NT2/D1 (cell line): ENCODE data around the gene SFN.
"Not testable (repeated sequence)": the region's sequence is repeated elsewhere in the genome, so short reads cannot be mapped to it uniquely, and the experiment has no call there.

Experiments used
- DNase-seq: peaks from one replicate; pipeline ENCODE4 v3.0.0-alpha.2; 2011; ENCODE audit warnings: low read depth, low spot score
- H3K27me3 ChIP-seq: 2 replicates; pipeline ENCODE4 v1.6.0; 2011; ENCODE audit warnings: mild to moderate bottlenecking; ENCODE audit not compliant: insufficient read length, insufficient read depth
- H3K36me3 ChIP-seq: 2 replicates; pipeline ENCODE4 v1.6.1; 2011; ENCODE audit warnings: mild to moderate bottlenecking, low read length, mixed read lengths; ENCODE audit not compliant: insufficient read depth, insufficient read length
- H3K4me1 ChIP-seq: 2 replicates; pipeline ENCODE4 v1.5.1; 2011; ENCODE audit not compliant: insufficient read depth, insufficient read length
- H3K4me3 ChIP-seq: 2 replicates; pipeline ENCODE4 v1.5.1; 2011; ENCODE audit warnings: low read depth; ENCODE audit not compliant: insufficient read length
- H3K9ac ChIP-seq: 2 replicates; pipeline ENCODE4 v1.6.0; 2011; ENCODE audit warnings: low read depth; ENCODE audit not compliant: insufficient read length
- H3K9me3 ChIP-seq: 2 replicates; pipeline ENCODE4 v1.5.1; 2011; ENCODE audit warnings: mild to moderate bottlenecking, low read length; ENCODE audit not compliant: insufficient read depth
- SUZ12 ChIP-seq: IDR thresholded peaks from 2 replicates; pipeline ENCODE4 v1.6.1; 2011; ENCODE audit not compliant: insufficient read length, insufficient read depth; ENCODE audit errors: extremely low read depth
- YY1 ChIP-seq: IDR thresholded peaks from 2 replicates; pipeline ENCODE4 v1.6.1; 2011; ENCODE audit not compliant: insufficient read length, insufficient read depth
- ZNF274 ChIP-seq: IDR thresholded peaks from 2 replicates; pipeline ENCODE4 v1.6.1; 2011; ENCODE audit warnings: mild to moderate bottlenecking, low read depth, low read length

The SFN gene

DNA sequence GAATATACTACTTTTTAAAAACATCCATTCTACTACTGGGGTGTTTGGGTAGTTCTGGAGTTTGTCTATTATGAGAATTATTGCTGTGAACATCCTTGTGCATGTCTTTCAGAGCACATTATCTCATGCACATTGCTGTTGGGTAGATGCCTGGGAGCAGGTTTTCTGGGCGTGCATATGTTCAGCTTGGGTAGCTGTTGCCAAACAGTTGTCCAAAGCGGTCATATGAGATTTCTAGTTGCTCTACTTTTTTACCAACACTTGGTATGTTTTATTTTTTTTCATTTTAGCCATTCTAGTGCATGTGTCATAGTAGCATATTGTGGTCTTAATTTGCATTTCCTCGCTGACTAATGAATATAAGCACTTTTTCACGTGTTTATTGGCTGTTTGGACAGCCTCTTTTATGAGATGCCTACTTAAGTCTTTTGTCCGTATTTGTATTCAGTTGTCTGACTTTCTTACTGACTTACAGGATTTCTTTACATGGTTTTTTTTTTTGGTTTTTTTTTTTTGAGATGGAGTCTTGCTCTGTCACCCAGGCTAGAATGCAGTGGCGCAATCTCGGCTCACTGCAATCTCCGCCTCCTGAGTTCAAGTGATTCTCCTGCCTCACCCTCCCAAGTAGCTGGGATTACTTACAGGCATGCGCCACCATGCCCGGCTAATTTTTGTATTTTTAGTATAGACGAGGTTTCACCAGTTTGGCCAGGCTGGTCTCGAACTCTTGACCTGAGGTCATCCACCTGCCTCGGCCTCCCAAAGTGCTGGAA, 18.3 kb upstream of the SFN start:
- peaks cover 72% of the 10 kb centered on the region for H3K36me3 ChIP-seq
- no peaks in the 10 kb centered on the region for H3K4me1 ChIP-seq
- no peak overlapping the region for H3K9ac ChIP-seq
- DNase-seq: no peak
- no peaks in the 10 kb centered on the region for H3K27me3 ChIP-seq
- TF ChIP-seq YY1 (no peak), ZNF274 (no peak), SUZ12 (no peak)
- H3K9me3 ChIP-seq: no peaks in the 10 kb centered on the region
- no peak overlapping the region for H3K4me3 ChIP-seq

GRCh38 chr1:26847826-26848225, 15.1 kb upstream of the SFN start:
- H3K4me3 ChIP-seq, H3K27me3 ChIP-seq, DNase-seq, H3K9ac ChIP-seq, H3K9me3 ChIP-seq, H3K4me1 ChIP-seq: not testable (repeated sequence)
- peaks cover 76% of the 10 kb centered on the region for H3K36me3 ChIP-seq

DNA sequence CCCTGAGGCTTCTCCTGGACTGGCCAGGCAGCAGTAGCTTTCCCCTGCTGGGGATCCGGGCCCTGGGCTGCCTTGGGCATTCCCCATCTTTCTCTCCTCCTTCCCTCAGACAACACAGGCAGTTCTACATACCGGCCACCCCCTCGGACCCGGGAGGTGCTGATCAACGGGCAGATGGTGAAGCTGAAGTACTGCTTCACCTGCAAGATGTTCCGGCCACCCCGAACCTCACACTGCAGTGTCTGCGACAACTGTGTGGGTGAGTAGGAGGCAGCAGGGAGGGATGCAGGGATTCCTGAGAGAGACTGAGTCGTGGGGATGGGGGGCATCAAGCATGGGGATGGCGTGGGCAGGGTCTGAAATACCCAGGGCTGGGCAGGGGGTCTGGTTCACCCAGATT, 14.4 kb upstream of the SFN start:
- no peaks in the 10 kb centered on the region for H3K9me3 ChIP-seq
- peaks cover 77% of the 10 kb centered on the region for H3K36me3 ChIP-seq
- no peak overlapping the region for H3K9ac ChIP-seq
- TF ChIP-seq SUZ12 (no peak), ZNF274 (no peak), YY1 (no peak)
- H3K27me3 ChIP-seq: no peaks in the 10 kb centered on the region
- no peak overlapping the region for H3K4me3 ChIP-seq
- peaks cover 3% of the 10 kb centered on the region for H3K4me1 ChIP-seq
- no peak for DNase-seq

DNA sequence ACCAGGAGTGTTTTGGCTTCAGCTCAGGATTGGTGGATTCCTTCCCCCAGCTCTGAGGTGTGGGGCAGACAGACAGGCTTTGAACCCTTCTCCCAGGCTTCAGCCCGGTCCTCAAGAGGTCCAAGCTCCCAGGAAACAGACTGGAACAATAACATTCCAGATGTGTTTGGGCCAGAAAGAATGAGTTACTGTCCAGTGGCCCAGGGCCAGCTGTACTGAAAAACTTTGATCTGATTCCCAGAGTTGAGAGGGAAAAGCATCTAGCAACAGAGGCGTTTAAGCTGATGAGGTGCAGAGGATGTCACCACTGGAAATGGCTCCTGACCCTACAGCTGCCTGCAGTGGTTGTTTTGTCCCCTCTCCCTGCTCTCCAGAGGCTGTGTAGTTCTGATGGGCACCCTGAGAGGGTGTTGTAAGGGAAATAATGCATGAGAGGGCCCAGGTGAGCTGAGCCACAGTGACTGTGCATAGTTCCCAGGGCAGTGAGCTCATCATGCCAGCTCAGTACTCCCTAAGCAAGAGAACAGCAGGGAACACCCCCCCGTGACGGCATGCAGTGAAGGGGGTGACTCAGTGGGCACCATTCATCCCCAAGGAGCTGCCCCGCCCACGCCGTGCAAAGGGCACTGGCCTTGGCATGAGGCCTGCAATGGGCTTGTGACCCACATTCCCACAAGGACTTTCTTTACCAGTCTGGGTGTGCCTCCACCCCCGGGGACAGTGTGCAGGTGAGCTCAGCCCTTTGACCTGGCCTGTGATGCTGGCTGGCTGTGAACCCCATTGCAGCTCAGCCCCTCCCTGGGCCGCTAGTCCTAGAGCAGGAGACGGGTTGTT, 13.8 kb upstream of the SFN start:
- Histone ChIP-seq H3K4me3 (no peak overlapping the region), H3K9ac (no peak overlapping the region), H3K36me3 (peaks cover 80% of the 10 kb centered on the region), H3K9me3 (no peaks in the 10 kb centered on the region), H3K27me3 (no peaks in the 10 kb centered on the region), H3K4me1 (peaks cover 3% of the 10 kb centered on the region)
- TF ChIP-seq SUZ12 (no peak), ZNF274 (no peak), YY1 (no peak)
- DNase-seq: no peak

GRCh38 chr1:26851106-26851684, 11.8 kb upstream of the SFN start:
- Histone ChIP-seq H3K4me3 (no peak overlapping the region), H3K27me3 (no peaks in the 10 kb centered on the region), H3K9me3 (no peaks in the 10 kb centered on the region), H3K9ac (no peak overlapping the region), H3K36me3 (peaks cover 88% of the 10 kb centered on the region), H3K4me1 (peaks cover 5% of the 10 kb centered on the region)
- no peak for DNase-seq
- TF ChIP-seq YY1 (no peak), ZNF274 (no peak), SUZ12 (no peak)

DNA sequence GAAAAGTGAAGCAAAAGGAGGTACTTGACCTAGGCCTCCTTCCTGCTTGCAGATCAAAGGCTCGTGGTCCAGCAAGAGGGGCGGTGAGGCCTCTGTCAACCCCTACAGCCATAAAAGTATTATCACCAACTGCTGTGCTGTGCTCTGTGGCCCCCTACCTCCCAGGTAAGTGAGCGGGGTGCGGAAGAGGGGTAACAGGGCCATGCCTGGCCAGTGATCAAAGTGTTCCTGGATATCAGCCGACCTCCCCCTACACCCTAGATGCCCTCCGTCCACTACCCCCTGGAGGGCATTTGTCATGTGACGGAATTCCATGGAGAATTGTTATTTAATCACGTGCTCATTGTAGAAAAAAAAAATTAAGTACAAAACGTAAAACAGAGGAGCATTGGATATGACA, 10.2 kb upstream of the SFN start:
- Histone ChIP-seq H3K4me3 (no peak overlapping the region), H3K36me3 (peaks cover 76% of the 10 kb centered on the region), H3K27me3 (no peaks in the 10 kb centered on the region), H3K4me1 (peaks cover 19% of the 10 kb centered on the region), H3K9me3 (no peaks in the 10 kb centered on the region), H3K9ac (no peak overlapping the region)
- TF ChIP-seq ZNF274 (no peak), YY1 (no peak), SUZ12 (no peak)
- no peak for DNase-seq

DNA sequence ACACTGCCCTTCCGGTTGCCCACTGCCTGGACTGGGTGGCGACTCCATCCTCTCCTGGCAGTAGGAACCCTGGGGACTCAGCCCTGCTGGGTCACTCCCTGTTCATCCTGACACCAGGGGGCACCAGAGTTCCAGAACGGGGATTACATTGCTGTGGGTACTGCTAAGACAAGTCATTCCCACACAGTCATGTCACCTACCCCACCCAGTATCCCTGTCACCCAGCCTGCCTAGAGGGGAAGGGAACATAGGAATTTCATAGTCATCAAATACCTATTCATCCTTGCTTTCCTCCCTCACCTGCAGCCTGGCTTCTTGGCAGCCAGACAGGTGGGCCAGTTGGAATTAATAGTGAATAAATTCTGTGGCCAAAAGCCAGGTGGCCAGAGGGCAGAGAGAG, 9.8 kb upstream of the SFN start:
- no peak overlapping the region for H3K4me3 ChIP-seq
- H3K4me1 ChIP-seq: peaks cover 19% of the 10 kb centered on the region
- no peaks in the 10 kb centered on the region for H3K27me3 ChIP-seq
- H3K9me3 ChIP-seq: no peaks in the 10 kb centered on the region
- TF ChIP-seq YY1 (no peak), SUZ12 (no peak)
- DNase-seq: peak; percentile 58
- no peak overlapping the region for H3K9ac ChIP-seq
- peaks cover 73% of the 10 kb centered on the region for H3K36me3 ChIP-seq
